ENCODE measurements around the gene BMP8B.

DNA sequence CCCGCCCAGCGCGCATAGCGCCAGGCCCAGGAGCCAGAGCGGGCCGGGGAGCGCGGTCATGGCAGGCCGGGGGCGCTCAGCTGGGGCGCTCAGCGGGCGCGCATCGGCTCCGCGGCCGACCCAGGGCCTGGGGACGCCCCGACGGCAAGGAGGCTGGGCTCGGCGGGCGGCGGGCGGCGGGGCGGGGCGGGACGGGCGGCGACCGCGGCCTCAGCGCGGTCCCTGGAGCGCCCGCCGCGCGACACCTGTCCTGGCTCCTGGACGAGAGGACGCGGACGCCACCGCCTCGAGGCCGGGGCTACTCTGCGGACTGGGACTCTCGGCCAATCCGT is 273 bp downstream of the BMP8B start:
- TF ChIP-seq, protein P1, sequence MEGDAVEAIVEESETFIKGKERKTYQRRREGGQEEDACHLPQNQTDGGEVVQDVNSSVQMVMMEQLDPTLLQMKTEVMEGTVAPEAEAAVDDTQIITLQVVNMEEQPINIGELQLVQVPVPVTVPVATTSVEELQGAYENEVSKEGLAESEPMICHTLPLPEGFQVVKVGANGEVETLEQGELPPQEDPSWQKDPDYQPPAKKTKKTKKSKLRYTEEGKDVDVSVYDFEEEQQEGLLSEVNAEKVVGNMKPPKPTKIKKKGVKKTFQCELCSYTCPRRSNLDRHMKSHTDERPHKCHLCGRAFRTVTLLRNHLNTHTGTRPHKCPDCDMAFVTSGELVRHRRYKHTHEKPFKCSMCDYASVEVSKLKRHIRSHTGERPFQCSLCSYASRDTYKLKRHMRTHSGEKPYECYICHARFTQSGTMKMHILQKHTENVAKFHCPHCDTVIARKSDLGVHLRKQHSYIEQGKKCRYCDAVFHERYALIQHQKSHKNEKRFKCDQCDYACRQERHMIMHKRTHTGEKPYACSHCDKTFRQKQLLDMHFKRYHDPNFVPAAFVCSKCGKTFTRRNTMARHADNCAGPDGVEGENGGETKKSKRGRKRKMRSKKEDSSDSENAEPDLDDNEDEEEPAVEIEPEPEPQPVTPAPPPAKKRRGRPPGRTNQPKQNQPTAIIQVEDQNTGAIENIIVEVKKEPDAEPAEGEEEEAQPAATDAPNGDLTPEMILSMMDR (IDR thresholded peaks at IDR 0.05) = no peak
- no peak for TF ChIP-seq POLR2A (IDR thresholded peaks at IDR 0.05; ENCODE audit: low read depth)
- TF ChIP-seq EP300 (IDR thresholded peaks at IDR 0.05) = no peak
- TF ChIP-seq POLR2AphosphoS5 (IDR thresholded peaks at IDR 0.05) = no peak
